SK-N-SH (cell line): ENCODE data around the gene KCNAB1. TPM values are rescaled to one million over a fixed set of nuclear protein-coding genes. Genes with fewer than 3 reads are reported as not detected.

Experiments
- CTCF ChIP-seq: fragments of 200-600 bp; sonication (generic); IDR thresholded peaks from 2 replicates; pipeline ENCODE4 v1.6.1; 2017; ENCODE audit warnings: antibody characterized with exemption, mild to moderate bottlenecking, moderate library complexity
- EP300 ChIP-seq, 2 experiments: IDR thresholded peaks; 2 replicates each; pipeline versions ENCODE4 v1.4.0 to v1.6.1; 2012; ENCODE audit warnings: borderline replicate concordance in 1 of 2, low read depth in 1 of 2, low read length in 1 of 2
- EZH2phosphoT487 ChIP-seq: fragments of 200-600 bp; sonication (generic); IDR thresholded peaks from 2 replicates; pipeline ENCODE4 v1.6.1; 2017; ENCODE audit warnings: low read depth, mixed run types, mild to moderate bottlenecking, antibody characterized with exemption, moderate library complexity, borderline replicate concordance
- FOXJ3 ChIP-seq: sonication (generic); formaldehyde crosslinking; IDR thresholded peaks from 2 replicates; pipeline ENCODE4 v1.5.1; 2020; ENCODE audit warnings: mild to moderate bottlenecking, missing genetic modification reagents
- GATA2 ChIP-seq: sonication (generic); formaldehyde crosslinking; IDR thresholded peaks from 2 replicates; pipeline ENCODE4 v1.5.0; 2020; ENCODE audit warnings: mild to moderate bottlenecking, missing genetic modification reagents
- JUND ChIP-seq: IDR thresholded peaks from 2 replicates; pipeline ENCODE4 v1.4.0; 2012
- MEF2A ChIP-seq: IDR thresholded peaks from 2 replicates; pipeline ENCODE4 v1.4.0; 2012; ENCODE audit warnings: low read depth, borderline replicate concordance
- MXI1 ChIP-seq: IDR thresholded peaks from 2 replicates; pipeline ENCODE4 v1.6.1; 2012; ENCODE audit warnings: mild to moderate bottlenecking, low read depth, low read length, improper control_type of control experiment
- NFIC ChIP-seq: IDR thresholded peaks from 2 replicates; pipeline ENCODE4 v1.4.0; 2012; ENCODE audit warnings: borderline replicate concordance
- NRF1 ChIP-seq: IDR thresholded peaks from 2 replicates; pipeline ENCODE4 v1.6.1; 2012; ENCODE audit warnings: low read depth, mild to moderate bottlenecking, low read length
- PBX3 ChIP-seq: IDR thresholded peaks from 2 replicates; pipeline ENCODE4; 2012
- POLR2AphosphoS5 ChIP-seq: IDR thresholded peaks from 2 replicates; pipeline ENCODE4 v1.6.1; 2012; ENCODE audit warnings: low read depth, low read length
- RAD21 ChIP-seq: IDR thresholded peaks from 2 replicates; pipeline ENCODE4 v1.6.1; 2012; ENCODE audit warnings: mild to moderate bottlenecking, low read length
- RCOR1 ChIP-seq: fragments of 150-350 bp; IDR thresholded peaks from 2 replicates; pipeline ENCODE4 v1.6.1; 2017; ENCODE audit warnings: antibody characterized with exemption, low read length
- RXRA ChIP-seq: IDR thresholded peaks from 2 replicates; pipeline ENCODE4 v1.4.0; 2012; ENCODE audit warnings: low read depth, mild to moderate bottlenecking, borderline replicate concordance
- SMC3 ChIP-seq: IDR thresholded peaks from 2 replicates; pipeline ENCODE4 v1.6.1; 2012; ENCODE audit warnings: low read depth, low read length, improper control_type of control experiment
- TAF1 ChIP-seq: IDR thresholded peaks from 2 replicates; pipeline ENCODE4 v1.6.1; 2012; ENCODE audit warnings: low read depth, mild to moderate bottlenecking, low read length, moderate library complexity, borderline replicate concordance
- TCF12 ChIP-seq: IDR thresholded peaks from 2 replicates; pipeline ENCODE4 v1.4.0; 2012
- TEAD4 ChIP-seq: IDR thresholded peaks from 2 replicates; pipeline ENCODE4 v1.4.0; 2012; ENCODE audit warnings: mild to moderate bottlenecking, borderline replicate concordance; ENCODE audit not compliant: insufficient read depth
- USF1 ChIP-seq: IDR thresholded peaks from 2 replicates; pipeline ENCODE4 v1.4.0; 2012; ENCODE audit warnings: low read depth, borderline replicate concordance
- polyA plus RNA-seq, 3 experiments: library from polyadenylated mRNA; depleted of rRNA; stranded (reverse); fragments of >200 nt; gene quantifications; 2 replicates each; pipeline ENCODE4 v1.2.3, GENCODE V29; 2012
- TF ChIP-seq, protein P1 (sequence below): fragments of 150-350 bp; IDR thresholded peaks from 2 replicates; pipeline ENCODE4 v1.6.1; 2017; ENCODE audit warnings: antibody characterized with exemption, low read length, low read depth, borderline replicate concordance
- TF ChIP-seq, protein P2 (sequence below): IDR thresholded peaks from 2 replicates; pipeline ENCODE4 v1.6.1; 2012; ENCODE audit warnings: mild to moderate bottlenecking, low read depth, low read length, moderate library complexity

Gene KCNAB1
- polyA plus RNA-seq, 1 of the 3 experiments (the other 2 are of a cell fraction), result 82.1 TPM

GRCh38 chr3:156553705-156554356, 433.5 kb downstream of the KCNAB1 start (continued):
- TF ChIP-seq USF1 (no peak), TEAD4 (no peak), MEF2A (no peak), NRF1 (no peak), FOXJ3 (CRISPR knock-in tag) (no peak), GATA2 (no peak), MXI1 (peak; percentile 94), EZH2phosphoT487 (no peak), TCF12 (peak; percentile 6; the same call in 1 of the 2 replicates), CTCF (no peak), PBX3 (no peak), POLR2AphosphoS5 (no peak), SMC3 (no peak), NFIC (no peak), EP300 (IDR thresholded peaks at IDR 0.05; ENCODE audit: borderline replicate concordance in 1 of 2, low read depth in 1 of 2, low read length in 1 of 2) (no peak), RXRA (no peak), TAF1 (no peak), JUND (peak; percentile 4; the same call in 1 of the 2 replicates), RAD21 (no peak), RCOR1 (no peak)
- TF ChIP-seq, protein P1, sequence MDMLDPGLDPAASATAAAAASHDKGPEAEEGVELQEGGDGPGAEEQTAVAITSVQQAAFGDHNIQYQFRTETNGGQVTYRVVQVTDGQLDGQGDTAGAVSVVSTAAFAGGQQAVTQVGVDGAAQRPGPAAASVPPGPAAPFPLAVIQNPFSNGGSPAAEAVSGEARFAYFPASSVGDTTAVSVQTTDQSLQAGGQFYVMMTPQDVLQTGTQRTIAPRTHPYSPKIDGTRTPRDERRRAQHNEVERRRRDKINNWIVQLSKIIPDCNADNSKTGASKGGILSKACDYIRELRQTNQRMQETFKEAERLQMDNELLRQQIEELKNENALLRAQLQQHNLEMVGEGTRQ, result no peak
- TF ChIP-seq, protein P2, sequence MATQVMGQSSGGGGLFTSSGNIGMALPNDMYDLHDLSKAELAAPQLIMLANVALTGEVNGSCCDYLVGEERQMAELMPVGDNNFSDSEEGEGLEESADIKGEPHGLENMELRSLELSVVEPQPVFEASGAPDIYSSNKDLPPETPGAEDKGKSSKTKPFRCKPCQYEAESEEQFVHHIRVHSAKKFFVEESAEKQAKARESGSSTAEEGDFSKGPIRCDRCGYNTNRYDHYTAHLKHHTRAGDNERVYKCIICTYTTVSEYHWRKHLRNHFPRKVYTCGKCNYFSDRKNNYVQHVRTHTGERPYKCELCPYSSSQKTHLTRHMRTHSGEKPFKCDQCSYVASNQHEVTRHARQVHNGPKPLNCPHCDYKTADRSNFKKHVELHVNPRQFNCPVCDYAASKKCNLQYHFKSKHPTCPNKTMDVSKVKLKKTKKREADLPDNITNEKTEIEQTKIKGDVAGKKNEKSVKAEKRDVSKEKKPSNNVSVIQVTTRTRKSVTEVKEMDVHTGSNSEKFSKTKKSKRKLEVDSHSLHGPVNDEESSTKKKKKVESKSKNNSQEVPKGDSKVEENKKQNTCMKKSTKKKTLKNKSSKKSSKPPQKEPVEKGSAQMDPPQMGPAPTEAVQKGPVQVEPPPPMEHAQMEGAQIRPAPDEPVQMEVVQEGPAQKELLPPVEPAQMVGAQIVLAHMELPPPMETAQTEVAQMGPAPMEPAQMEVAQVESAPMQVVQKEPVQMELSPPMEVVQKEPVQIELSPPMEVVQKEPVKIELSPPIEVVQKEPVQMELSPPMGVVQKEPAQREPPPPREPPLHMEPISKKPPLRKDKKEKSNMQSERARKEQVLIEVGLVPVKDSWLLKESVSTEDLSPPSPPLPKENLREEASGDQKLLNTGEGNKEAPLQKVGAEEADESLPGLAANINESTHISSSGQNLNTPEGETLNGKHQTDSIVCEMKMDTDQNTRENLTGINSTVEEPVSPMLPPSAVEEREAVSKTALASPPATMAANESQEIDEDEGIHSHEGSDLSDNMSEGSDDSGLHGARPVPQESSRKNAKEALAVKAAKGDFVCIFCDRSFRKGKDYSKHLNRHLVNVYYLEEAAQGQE, result no peak
